ENCODE results near the gene MGAT5B.

MGAT5B gene

GRCh38 chr17:76879691-76880090 is 11.5 kb downstream of the MGAT5B start:
- no peak for DNase-seq (ENCODE audit: low read depth, low spot score)

DNA sequence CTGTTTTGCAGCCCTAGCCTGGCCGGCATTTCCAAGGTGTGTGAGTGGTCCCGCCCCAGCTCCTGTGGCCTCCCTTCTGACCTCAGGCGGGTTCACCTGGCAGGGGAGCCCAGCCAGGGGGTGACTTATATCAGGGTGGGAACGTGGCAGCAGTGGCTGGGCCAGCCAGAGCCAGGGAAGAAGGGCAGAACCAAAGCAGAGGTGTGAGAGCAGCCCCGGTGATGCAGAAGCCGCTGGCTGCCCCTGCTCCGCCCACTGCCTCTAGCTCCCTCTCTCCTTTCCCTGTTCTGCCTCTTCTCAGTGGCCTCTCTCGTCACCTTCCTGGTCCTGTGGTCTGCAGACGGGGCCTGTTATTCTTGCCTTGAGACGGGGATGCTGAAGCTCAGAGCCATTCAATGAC is 12.1 kb downstream of the MGAT5B start:
- DNase-seq (ENCODE audit: low read depth, low spot score) = no peak

- DNase-seq (ENCODE audit: low read depth, low spot score) = no peak
Measured at GRCh38 chr17:76880971-76881370, 12.8 kb downstream of the MGAT5B start.

DNA sequence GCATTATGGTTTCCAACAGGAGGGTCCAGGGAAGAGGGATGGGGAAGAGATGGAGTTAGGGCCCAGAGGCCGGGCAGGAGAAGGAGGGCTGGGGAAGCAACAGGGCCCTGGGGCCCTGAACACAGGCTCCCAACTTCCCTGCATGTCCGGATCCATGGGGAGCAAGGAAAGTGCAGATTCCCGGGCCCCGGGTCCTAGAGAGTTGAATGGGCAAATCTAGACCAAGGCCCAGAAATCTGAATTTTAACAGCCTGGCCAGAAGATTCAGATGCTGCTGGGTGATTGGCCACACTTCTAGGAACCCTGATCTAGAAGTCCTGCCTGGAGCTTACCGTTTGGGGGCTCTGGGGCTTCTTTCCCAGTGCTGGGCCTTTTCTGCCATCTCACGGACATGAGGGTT is 13.2 kb downstream of the MGAT5B start:
- DNase-seq (ENCODE audit: low read depth, low spot score) = no peak

DNA sequence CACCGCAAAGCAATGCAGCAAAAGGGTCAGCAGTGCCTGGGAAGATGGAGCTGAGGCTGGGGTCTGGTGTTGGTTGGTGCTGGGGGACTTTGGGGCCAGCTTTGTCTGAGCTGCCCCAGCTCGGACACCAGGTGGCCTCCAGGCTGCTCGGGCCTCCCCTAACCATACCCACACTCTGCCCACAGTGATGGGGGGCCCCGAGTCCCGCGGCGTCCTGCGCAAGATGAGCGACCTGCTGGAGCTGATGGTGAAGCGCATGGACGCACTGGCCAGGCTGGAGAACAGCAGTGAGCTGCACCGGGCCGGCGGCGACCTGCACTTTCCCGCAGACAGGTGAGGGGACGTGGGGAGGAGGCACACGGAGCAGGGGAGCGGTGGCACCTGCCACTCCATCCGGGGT is 13.8 kb downstream of the MGAT5B start:
- no peak for DNase-seq (ENCODE audit: low read depth, low spot score)

- no peak for DNase-seq (ENCODE audit: low read depth, low spot score)
Measured at GRCh38 chr17:76883744-76884525, 15.7 kb downstream of the MGAT5B start.

DNA sequence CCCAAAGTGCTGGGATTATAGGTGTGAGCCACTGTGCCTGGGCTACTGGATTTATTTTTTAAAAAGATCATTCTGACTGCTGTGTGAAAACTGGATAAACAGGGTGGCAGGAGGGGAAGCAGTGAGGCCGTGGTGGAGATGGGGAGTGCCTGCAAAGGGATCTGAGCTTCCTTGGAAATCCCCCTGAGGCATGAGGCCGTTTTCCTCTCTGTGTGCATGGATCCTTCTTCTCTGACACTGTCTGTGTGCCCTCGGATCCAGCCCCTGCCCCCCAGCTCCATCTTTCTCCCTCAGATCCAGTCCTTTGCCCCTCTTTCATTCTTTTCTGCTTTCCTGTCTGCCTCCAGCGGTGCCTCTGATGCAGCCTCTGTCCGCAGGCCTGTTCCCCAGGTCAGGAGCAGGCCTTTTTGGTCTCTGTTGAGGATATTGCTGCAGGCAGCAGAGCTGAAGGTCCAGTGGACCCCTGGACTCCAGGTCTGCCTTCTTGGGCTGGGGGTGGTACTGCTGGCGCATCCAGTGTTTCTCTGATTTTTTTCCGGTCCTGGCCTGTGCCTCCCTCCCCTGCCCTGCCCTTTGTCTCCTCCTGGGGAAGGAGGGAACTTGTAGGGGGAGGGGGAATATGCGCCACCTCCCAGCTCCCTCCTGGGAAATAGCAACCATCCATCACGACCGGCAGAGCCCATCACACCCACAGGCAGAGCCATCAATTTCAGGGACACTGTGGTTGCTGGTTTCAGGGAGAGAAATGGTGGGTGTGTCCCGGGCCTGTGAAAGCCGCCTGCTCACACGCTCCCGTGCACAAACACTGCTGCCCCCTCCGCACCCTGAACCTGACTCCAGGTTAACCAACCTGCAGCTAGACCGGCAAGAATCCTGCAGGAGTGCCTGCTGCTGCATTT is 17.0 kb downstream of the MGAT5B start:
- DNase-seq (ENCODE audit: low read depth, low spot score) = peak; percentile 83

DNA sequence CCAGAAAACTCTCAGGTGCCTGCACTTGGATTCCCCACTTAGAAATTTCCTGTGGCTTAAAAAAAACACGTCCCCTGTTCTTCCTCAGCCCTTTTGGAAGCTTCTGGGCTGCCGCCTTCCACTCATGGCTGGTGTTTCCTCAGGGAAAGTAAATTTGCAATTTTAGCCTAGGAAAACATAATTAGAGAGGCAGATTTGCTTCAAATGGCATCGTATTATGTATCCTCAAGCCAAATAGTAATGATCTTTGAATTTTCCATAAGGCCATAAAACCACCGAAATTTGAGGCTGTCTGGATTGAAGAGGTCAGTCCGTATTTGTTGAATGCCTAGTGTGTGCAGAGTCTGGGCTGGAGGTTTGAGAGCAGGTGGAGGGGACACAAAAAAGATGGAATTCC is 17.7 kb downstream of the MGAT5B start:
- no peak for DNase-seq (ENCODE audit: low read depth, low spot score)

DNA sequence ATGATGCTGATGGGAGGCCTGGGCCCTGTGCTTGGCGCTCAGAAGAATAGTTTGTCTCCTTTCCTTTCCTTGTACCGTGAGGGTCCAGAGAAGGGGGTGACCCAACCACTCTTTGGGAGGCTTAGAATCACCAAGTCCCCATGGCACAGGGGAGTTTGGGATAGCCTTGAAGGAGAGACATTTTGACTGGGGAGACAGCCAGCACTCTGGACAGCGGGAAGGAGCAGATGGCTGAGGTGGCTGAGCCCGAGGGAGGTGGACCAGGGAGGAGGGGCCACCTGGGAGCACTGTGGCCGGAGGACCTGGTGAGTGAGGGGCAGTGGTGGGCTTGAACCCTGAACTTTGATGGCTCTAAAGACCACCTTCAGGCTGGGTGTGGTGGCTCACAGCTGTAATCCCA is 18.2 kb downstream of the MGAT5B start:
- DNase-seq (ENCODE audit: low read depth, low spot score) = no peak

GRCh38 chr17:76887802-76888201 is 19.6 kb downstream of the MGAT5B start:
- no peak for DNase-seq (ENCODE audit: low read depth, low spot score)

DNA sequence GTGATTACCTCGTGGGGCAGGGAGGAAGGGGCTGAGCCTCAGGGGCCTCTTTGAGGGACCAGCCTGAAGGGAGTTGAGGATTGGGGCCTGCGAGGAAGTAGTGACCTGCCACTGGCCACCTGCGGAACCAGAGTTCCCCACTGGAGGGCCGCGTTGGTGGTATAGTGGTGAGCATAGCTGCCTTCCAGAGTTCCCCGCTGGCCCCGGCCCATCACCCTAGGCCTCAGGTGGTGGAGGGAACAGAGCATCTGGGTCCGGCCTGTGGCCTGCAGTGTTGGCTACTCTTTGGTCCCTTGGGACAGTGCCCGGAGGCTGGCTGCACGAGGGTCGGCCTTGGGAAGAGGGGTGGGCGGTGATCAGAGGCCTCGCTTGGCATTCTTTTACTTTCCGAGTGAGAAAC is 20.5 kb downstream of the MGAT5B start:
- peak; percentile 54 for DNase-seq (ENCODE audit: low read depth, low spot score)

GRCh38 chr17:76889323-76889722 is 21.1 kb downstream of the MGAT5B start:
- DNase-seq (ENCODE audit: low read depth, low spot score) = no peak

DNA sequence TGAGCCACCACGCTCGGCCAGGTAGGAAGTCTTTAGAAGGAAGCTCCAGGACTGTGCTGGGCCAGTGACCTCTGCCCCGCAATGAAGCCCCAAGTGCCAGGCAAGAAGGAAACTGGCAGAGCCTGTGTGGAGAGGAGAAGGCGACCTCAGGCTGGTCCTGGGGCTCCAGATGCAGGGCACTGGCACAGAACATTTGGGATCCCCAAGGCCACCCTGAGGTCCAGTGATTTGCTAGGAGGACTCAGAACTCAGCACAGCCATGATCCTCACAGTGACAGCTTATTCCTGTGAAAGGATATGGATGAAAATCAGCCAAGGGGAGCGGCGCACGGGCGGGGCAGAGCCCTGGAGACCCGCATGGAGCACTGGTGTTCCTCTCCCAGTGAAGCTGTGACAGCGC is 24.1 kb downstream of the MGAT5B start:
- DNase-seq (ENCODE audit: low read depth, low spot score) = no peak

- no peak for DNase-seq (ENCODE audit: low read depth, low spot score)
Measured at GRCh38 chr17:76893623-76894334, 25.6 kb downstream of the MGAT5B start.

DNA sequence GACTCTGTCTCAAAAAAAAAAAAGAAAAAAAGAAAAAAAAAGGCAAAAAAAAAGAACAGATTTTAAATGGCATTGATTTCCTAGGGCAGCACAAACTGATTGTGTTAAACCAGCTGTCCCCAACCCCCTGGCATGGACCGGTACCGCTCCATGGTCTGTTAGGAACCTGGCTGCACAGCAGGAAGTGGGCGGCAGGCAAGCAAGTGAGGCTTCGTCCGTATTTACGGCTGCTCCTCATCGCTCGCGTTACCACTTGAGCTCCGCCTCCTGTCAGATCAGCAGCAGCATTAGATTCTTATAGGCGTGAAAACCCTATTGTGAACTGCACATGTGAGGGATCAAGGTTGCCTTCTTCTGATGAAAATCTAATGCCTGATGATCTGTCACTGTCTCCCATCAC is 26.6 kb downstream of the MGAT5B start:
- no peak for DNase-seq (ENCODE audit: low read depth, low spot score)

DNA sequence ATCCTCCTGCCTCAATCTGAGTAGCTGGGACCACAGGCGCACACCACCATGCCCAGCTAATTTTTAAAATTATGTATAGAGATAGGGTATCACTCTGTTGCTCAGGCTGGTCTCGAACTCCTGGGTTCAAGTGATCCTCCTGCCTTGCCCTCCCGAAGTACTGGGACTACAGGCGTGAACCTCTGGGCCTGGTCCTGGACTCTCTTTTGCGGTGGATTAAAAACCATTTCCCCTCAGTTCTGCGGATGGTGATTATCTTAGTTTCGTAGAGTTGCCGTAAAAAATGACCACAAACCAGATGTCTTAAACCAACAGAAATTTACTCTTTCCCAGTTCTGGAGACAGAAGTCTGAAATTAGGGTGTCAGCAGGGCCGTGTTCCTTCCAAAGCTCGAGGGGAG is 28.8 kb downstream of the MGAT5B start:
- no peak for DNase-seq (ENCODE audit: low read depth, low spot score)

DNA sequence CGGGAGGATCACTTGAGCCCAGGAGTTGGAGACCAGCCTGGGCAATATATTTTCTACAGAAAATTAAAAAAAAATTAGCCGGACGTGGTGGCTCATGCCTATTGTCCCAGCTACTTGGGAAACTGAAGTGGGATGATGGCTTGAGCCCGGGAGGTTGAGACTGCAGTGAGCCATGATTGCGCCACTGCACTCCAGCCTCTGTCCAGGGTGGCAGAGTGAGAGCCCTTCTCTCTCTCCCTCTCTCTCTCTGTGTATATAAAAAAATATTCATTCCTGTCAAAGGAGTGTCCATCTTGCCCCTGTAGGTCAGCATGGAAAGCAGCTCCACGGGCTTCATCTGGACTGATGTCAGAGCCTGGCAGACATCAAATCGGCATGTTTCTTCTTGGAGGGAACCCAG is 31.2 kb downstream of the MGAT5B start:
- DNase-seq (ENCODE audit: low read depth, low spot score) = no peak

DNA sequence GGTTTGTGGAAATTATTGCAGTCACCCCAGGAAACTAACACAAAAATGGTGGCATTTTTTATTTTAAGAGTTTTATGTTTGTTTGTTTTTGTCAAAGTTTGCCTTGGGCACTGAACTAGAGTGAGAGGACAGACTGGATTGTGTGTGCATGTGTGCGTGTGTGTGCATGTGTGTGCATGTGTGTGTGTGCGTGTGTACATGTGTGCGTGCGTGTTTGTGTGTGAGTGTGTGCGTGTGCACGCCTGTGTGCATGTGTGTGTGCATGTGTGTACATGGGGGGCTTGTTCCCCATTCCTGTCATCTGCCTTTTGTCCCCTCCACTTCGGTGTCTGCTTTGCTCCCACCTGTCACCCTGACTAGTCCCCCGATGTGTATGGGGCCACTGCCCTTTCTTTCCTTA is 32.5 kb downstream of the MGAT5B start:
- no peak for DNase-seq (ENCODE audit: low read depth, low spot score)

DNA sequence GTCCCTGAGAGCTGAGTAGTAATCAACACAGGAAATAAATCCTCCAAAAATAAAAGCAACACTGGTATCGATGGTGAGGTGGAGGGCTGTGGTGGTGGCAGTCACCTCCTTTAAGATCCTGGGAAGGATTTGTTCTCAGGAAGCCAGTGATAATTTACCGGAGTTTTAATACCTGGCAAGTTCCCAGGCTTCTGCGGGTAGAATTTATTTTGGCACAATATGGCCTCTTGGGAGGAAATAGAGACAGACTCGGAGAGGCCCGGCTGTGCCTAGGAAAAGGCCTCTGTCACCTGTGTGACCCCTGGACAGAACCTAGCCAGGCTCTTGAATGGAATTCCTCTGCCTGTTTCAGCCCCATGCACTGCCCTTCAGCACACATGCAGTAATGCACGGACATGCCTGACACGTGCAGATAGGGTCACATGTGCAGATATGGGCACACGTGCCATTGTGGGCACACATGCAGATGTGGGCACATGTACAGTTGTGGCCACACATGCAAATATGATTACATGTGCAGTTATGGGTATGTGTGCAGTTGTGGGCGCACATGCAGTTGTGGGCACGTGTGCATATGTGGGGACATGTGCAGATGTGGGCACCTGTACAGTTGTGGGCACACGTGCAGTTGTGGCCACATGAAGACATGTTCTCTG is 33.5 kb downstream of the MGAT5B start:
- no peak for DNase-seq (ENCODE audit: low read depth, low spot score)

DNA sequence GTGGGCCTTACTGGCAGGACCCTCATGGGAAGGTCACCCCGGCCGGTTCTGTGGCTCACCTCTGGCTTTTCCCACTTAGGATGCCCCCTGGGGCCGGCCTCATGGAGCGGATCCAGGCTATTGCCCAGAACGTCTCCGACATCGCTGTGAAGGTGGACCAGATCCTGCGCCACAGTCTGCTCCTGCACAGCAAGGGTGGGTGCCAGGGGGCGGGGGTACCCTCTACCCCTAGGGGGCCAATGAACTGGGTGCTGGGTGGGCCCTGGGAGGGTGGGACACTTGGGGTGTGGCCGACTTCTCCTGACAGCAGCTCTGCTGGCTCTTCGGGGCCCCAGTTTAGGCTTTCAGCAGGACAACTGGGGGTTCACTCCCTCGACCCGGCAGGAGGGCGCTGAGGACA is 34.3 kb downstream of the MGAT5B start:
- DNase-seq (ENCODE audit: low read depth, low spot score) = no peak

DNA sequence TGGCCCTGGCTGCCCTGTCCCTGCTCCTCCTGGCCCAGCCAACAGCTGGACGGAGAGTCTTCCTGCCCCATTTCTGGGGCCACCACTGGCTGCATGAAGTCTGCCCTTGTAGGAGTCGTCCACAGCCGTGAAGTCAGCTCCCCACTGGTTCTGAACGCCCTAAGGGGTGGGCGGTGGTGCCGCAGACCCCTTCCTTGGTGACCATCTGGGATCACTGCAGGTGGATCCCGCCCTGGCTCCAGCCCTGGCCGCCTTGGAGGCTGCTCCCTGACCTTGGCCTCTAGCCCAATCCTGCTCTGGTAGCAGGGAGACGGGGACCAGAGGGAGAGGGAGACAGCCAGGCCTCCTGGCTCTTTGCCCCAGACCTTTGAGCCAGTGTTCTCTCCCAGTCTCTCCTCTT is 35.4 kb downstream of the MGAT5B start:
- DNase-seq (ENCODE audit: low read depth, low spot score) = no peak

DNA sequence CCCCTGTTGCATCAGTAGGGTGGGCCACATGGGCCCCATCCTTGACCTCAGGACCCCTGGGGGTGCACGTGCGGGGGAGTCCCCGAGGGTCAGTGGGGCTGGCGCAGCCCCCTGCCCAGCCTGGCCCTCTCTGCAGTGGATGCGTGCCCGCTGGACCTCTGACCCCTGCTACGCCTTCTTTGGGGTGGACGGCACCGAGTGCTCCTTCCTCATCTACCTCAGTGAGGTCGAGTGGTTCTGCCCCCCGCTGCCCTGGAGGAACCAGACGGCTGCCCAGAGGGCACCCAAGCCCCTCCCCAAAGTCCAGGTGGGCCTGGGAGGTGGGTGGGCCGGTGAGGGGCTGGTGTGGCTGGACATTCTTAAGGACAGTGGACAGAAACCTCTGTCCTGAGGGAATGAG is 35.9 kb downstream of the MGAT5B start:
- no peak for DNase-seq (ENCODE audit: low read depth, low spot score)
